ENCODE measurements around the gene TRMT1.

DNA sequence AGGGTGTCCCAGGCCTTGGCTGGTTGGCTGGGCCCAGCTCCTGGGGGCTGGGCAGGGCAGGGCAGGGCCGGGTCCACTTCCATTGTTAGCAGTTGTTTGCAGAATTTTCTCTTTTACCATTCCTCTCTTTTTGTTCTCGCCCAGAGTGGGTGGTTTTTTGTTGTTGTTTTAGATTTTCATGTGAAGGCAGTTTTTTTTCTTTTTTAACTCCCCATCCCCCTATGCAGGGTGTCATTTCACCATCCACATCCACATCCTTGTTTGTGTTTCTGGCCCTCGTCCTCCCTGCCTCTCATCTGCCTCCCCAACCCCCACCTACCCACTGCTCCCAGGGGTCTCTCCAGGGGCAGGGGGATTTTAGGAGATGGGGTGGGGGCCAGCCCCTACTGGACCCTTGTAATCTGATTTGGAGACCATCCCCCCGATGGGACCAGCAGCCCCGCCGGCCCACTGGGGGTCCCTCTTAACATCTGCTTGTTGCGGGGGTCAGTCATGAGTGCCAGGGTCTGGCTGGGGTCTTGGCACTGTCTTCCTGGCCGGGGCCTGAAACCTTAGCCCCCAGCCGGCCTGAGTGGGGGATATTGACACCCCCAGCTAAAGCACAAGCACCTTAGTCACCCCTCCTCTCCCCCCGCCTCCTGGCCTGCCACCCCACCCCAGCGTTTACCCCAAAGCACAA lies 23.2 kb upstream of the TRMT1 start:
- TF ChIP-seq ZNF274 (IDR thresholded peaks at IDR 0.05; ENCODE audit: low read depth, low read length): no peak
- TF ChIP-seq YY1 (IDR thresholded peaks at IDR 0.05; ENCODE audit: insufficient read depth, insufficient read length): no peak
